ENCODE measurements around the gene COBLL1. TPM values are rescaled to one million over a fixed set of nuclear protein-coding genes. Genes with fewer than 3 reads are reported as not detected.
A peak's percentile ranks its signal among the peaks of the same experiment; 100 is the strongest.

Gene COBLL1
- total RNA-seq, 2 donors from 2014 or later = 52.1 to 82.8 TPM

DNA sequence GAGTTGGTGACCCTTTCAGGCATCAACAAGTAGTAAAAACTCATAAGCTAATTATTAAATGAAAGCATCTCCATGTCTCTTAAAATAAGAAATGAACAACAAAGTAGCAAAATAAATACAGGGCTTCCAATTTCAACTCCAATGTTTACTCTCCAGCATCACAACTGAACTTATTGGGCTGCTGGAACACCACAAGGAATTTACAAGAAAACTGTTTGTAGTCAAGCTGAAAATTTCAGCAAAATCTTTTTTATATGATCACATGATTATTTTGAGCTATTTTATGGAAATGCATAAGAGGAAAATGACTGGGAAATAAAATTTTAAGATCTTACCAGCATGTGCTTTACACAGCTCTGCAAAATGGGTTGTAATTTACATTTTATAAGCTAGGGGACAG, 28.1 kb downstream of the COBLL1 start:
- H3K4me1 ChIP-seq (replicated peaks) = peaks cover 2% of the 10 kb centered on the region
- no peaks in the 10 kb centered on the region for H3K27me3 ChIP-seq (replicated peaks; ENCODE audit: insufficient read depth)
- H3K9me3 ChIP-seq = no peaks in the 10 kb centered on the region
- peak overlapping the region in 1 of 2 donors; percentile 38 for H3K27ac ChIP-seq
- intact Hi-C loops (cut with DNase I) = no loop called here
- no peak overlapping the region for H3K4me3 ChIP-seq
- H3K36me3 ChIP-seq = no peaks in the 10 kb centered on the region
- DNase-seq (ENCODE audit: low spot score) = no peak
- TF ChIP-seq, protein P1, sequence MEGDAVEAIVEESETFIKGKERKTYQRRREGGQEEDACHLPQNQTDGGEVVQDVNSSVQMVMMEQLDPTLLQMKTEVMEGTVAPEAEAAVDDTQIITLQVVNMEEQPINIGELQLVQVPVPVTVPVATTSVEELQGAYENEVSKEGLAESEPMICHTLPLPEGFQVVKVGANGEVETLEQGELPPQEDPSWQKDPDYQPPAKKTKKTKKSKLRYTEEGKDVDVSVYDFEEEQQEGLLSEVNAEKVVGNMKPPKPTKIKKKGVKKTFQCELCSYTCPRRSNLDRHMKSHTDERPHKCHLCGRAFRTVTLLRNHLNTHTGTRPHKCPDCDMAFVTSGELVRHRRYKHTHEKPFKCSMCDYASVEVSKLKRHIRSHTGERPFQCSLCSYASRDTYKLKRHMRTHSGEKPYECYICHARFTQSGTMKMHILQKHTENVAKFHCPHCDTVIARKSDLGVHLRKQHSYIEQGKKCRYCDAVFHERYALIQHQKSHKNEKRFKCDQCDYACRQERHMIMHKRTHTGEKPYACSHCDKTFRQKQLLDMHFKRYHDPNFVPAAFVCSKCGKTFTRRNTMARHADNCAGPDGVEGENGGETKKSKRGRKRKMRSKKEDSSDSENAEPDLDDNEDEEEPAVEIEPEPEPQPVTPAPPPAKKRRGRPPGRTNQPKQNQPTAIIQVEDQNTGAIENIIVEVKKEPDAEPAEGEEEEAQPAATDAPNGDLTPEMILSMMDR (IDR thresholded peaks at IDR 0.05) = no peak
- TF ChIP-seq POLR2AphosphoS5 (IDR thresholded peaks at IDR 0.05) = peak; percentile 39
- no peak for TF ChIP-seq POLR2A (IDR thresholded peaks at IDR 0.05)

GRCh38 chr2:164812378-164812777, 29.2 kb downstream of the COBLL1 start:
- intact Hi-C loops (cut with DNase I) = no loop called here
- no peaks in the 10 kb centered on the region for H3K9me3 ChIP-seq
- H3K36me3 ChIP-seq = no peaks in the 10 kb centered on the region
- H3K4me3 ChIP-seq = no peak overlapping the region
- peaks cover 2% of the 10 kb centered on the region for H3K4me1 ChIP-seq (replicated peaks)
- TF ChIP-seq, protein P1 (IDR thresholded peaks at IDR 0.05) = no peak
- TF ChIP-seq POLR2A (IDR thresholded peaks at IDR 0.05) (no peak), POLR2AphosphoS5 (IDR thresholded peaks at IDR 0.05) (no peak)
- no peak for DNase-seq (ENCODE audit: low spot score)
- no peaks in the 10 kb centered on the region for H3K27me3 ChIP-seq (replicated peaks; ENCODE audit: insufficient read depth)
- 76% methylated on average over 1 of the region's 1 CpG for WGBS
- no peak overlapping the region for H3K27ac ChIP-seq

- WGBS = 85% methylated on average over 2 of the region's 2 CpGs
- H3K4me3 ChIP-seq = no peak overlapping the region
- no peaks in the 10 kb centered on the region for H3K27me3 ChIP-seq (replicated peaks; ENCODE audit: insufficient read depth)
- no peak overlapping the region for H3K27ac ChIP-seq
- intact Hi-C loops (cut with DNase I) = no loop called here
- peaks cover 2% of the 10 kb centered on the region for H3K4me1 ChIP-seq (replicated peaks)
- H3K9me3 ChIP-seq = no peaks in the 10 kb centered on the region
- no peaks in the 10 kb centered on the region for H3K36me3 ChIP-seq
- no peak for DNase-seq (ENCODE audit: low spot score)
- TF ChIP-seq, protein P1 (IDR thresholded peaks at IDR 0.05) = no peak
- TF ChIP-seq POLR2A (IDR thresholded peaks at IDR 0.05) (no peak), POLR2AphosphoS5 (IDR thresholded peaks at IDR 0.05) (no peak)
Observed at GRCh38 chr2:164811819-164812218, 29.8 kb downstream of the COBLL1 start.

DNA sequence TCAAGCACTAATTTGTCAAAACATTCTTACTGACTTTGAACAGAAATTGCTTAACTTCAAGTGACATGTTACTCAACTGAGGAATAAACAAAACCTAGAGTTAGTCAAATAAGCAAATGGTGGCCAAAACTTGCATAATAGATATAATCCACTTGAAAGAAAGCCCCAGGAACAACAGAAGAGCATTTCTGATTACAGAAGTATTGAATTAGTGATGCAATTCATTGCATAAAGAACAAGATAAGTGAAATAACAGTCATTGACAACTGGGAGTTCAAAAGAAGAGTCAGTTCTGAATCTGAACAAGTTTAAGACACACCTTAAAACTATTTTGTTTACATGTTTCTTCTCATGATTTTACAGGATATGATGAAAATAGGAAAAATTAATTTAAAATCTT, 30.8 kb downstream of the COBLL1 start:
- H3K4me3 ChIP-seq = no peak overlapping the region
- no peaks in the 10 kb centered on the region for H3K36me3 ChIP-seq
- no peaks in the 10 kb centered on the region for H3K9me3 ChIP-seq
- intact Hi-C loops (cut with DNase I) = no loop called here
- H3K27me3 ChIP-seq (replicated peaks; ENCODE audit: insufficient read depth) = no peaks in the 10 kb centered on the region
- H3K27ac ChIP-seq = no peak overlapping the region
- H3K4me1 ChIP-seq (replicated peaks) = peaks cover 2% of the 10 kb centered on the region
- no peak for DNase-seq (ENCODE audit: low spot score)
- TF ChIP-seq, protein P1 (IDR thresholded peaks at IDR 0.05) = no peak
- TF ChIP-seq POLR2A (IDR thresholded peaks at IDR 0.05) (no peak), POLR2AphosphoS5 (IDR thresholded peaks at IDR 0.05) (no peak)

DNA sequence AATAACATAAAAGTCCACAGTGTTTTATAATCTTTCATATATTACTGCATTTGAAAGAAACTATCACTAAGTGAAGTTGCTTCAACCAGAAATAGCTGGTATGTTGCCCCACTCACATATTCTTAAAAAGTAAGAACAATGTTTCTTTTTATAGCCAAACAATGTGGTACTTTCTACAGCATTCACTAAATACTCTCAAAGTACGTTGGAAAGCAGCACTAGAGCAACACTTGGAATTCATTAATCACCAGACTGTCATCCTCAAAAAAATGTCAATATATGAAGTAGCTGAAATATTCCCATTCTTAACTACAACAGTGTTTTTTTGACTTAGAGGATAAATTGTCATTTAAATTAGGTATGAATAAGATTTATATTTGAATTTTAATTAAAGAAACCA, 32.8 kb downstream of the COBLL1 start:
- no peak for DNase-seq (ENCODE audit: low spot score)
- Histone ChIP-seq H3K4me3 (no peak overlapping the region), H3K4me1 (replicated peaks) (no peaks in the 10 kb centered on the region), H3K9me3 (no peaks in the 10 kb centered on the region), H3K36me3 (no peaks in the 10 kb centered on the region), H3K27ac (no peak overlapping the region), H3K27me3 (replicated peaks; ENCODE audit: insufficient read depth) (no peaks in the 10 kb centered on the region)
- intact Hi-C loops (cut with DNase I) = no loop called here
- TF ChIP-seq, protein P1 (IDR thresholded peaks at IDR 0.05) = no peak
- TF ChIP-seq POLR2AphosphoS5 (IDR thresholded peaks at IDR 0.05) (no peak), POLR2A (IDR thresholded peaks at IDR 0.05) (no peak)
- WGBS = 13% methylated on average over 1 of the region's 1 CpG
